SK-N-SH treated with all-trans-retinoic acid at 6 μM for 48 hours (cell line): ENCODE data around the gene GGTLC2.

Source experiments
- ARNTL ChIP-seq: fragments of 450-650 bp; formaldehyde crosslinking; IDR thresholded peaks from 2 replicates; pipeline ENCODE4 v1.5.0; 2020; ENCODE audit warnings: low read depth, mild to moderate bottlenecking, moderate library complexity, borderline replicate concordance
- ESRRG ChIP-seq: fragments of 250-450 bp; sonication (Bioruptor Pico); IDR thresholded peaks from 2 replicates; pipeline ENCODE4 v1.6.1; 2021; ENCODE audit warnings: mild to moderate bottlenecking
- RARB ChIP-seq: fragments of 250-450 bp; sonication (Bioruptor Pico); IDR thresholded peaks from 2 replicates; pipeline ENCODE4 v1.8.0; 2021; ENCODE audit warnings: mild to moderate bottlenecking, moderate library complexity
- SNAI2 ChIP-seq: fragments of 250-450 bp; sonication (Bioruptor Pico); IDR thresholded peaks from 2 replicates; pipeline ENCODE4 v1.5.0; 2020; ENCODE audit warnings: mild to moderate bottlenecking, moderate library complexity
- ZC3H10 ChIP-seq: fragments of 250-450 bp; sonication (Bioruptor Pico); IDR thresholded peaks from 2 replicates; pipeline ENCODE4 v1.5.1; 2021; ENCODE audit warnings: mild to moderate bottlenecking, moderate library complexity
- ZFP3 ChIP-seq: fragments of 250-450 bp; sonication (Bioruptor Pico); IDR thresholded peaks from 2 replicates; pipeline ENCODE4 v1.5.0; 2020; ENCODE audit warnings: mild to moderate bottlenecking, moderate library complexity
- ZFP30 ChIP-seq: fragments of 450-650 bp; formaldehyde crosslinking; IDR thresholded peaks from 2 replicates; pipeline ENCODE4 v1.5.0; 2022; ENCODE audit warnings: mild to moderate bottlenecking, moderate library complexity
- TF ChIP-seq, protein P1 (sequence below): fragments of 250-450 bp; sonication (Bioruptor Pico); IDR thresholded peaks from 2 replicates; pipeline ENCODE4 v1.5.0; 2020; ENCODE audit warnings: mild to moderate bottlenecking, moderate library complexity
- TF ChIP-seq, protein P2 (sequence below): fragments of 250-450 bp; sonication (Bioruptor Pico); IDR thresholded peaks from 2 replicates; pipeline ENCODE4 v1.5.1; 2021; ENCODE audit warnings: mild to moderate bottlenecking, moderate library complexity
- TF ChIP-seq, protein P3 (sequence below): fragments of 250-450 bp; sonication (Bioruptor Pico); IDR thresholded peaks from 2 replicates; pipeline ENCODE4 v1.5.1; 2020; ENCODE audit warnings: low read depth, mild to moderate bottlenecking, moderate library complexity

DNA sequence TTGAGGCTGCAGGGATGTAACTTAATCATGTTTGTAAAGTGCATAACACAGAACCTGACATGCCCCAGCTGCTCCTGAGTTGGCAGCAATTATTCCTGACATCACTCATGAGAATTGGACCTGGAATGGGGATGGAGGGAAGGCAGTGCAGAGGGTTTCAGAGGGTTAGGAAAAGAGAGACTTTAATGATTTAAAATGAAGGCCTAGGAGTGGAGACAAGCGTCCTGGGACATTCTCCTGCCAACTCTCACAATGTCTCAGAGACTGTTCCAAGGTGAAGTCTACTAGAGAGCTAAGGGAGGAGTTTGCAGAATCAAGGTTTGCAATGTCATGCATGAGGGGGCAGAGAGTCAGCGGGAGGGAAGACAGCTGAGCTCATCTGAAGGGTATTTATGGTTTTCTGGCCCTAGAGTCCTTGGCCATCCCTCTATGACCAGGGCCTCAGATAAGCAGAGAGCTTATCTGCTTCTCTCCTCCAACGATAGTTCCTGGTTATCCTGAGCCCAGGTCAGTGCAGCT lies 36.9 kb downstream of the GGTLC2 start:
- TF ChIP-seq, protein P1, sequence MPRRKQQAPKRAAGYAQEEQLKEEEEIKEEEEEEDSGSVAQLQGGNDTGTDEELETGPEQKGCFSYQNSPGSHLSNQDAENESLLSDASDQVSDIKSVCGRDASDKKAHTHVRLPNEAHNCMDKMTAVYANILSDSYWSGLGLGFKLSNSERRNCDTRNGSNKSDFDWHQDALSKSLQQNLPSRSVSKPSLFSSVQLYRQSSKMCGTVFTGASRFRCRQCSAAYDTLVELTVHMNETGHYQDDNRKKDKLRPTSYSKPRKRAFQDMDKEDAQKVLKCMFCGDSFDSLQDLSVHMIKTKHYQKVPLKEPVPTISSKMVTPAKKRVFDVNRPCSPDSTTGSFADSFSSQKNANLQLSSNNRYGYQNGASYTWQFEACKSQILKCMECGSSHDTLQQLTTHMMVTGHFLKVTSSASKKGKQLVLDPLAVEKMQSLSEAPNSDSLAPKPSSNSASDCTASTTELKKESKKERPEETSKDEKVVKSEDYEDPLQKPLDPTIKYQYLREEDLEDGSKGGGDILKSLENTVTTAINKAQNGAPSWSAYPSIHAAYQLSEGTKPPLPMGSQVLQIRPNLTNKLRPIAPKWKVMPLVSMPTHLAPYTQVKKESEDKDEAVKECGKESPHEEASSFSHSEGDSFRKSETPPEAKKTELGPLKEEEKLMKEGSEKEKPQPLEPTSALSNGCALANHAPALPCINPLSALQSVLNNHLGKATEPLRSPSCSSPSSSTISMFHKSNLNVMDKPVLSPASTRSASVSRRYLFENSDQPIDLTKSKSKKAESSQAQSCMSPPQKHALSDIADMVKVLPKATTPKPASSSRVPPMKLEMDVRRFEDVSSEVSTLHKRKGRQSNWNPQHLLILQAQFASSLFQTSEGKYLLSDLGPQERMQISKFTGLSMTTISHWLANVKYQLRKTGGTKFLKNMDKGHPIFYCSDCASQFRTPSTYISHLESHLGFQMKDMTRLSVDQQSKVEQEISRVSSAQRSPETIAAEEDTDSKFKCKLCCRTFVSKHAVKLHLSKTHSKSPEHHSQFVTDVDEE = no peak
- TF ChIP-seq SNAI2 (CRISPR knock-in tag) (no peak), ZC3H10 (CRISPR knock-in tag) (no peak), ARNTL (CRISPR knock-in tag) (no peak), RARB (CRISPR knock-in tag) (no peak), ZFP3 (CRISPR knock-in tag) (no peak), ZFP30 (CRISPR knock-in tag) (no peak), ESRRG (CRISPR knock-in tag) (no peak)
- TF ChIP-seq, protein P2, sequence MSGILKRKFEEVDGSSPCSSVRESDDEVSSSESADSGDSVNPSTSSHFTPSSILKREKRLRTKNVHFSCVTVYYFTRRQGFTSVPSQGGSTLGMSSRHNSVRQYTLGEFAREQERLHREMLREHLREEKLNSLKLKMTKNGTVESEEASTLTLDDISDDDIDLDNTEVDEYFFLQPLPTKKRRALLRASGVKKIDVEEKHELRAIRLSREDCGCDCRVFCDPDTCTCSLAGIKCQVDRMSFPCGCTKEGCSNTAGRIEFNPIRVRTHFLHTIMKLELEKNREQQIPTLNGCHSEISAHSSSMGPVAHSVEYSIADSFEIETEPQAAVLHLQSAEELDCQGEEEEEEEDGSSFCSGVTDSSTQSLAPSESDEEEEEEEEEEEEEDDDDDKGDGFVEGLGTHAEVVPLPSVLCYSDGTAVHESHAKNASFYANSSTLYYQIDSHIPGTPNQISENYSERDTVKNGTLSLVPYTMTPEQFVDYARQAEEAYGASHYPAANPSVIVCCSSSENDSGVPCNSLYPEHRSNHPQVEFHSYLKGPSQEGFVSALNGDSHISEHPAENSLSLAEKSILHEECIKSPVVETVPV (CRISPR knock-in tag) = no peak
- TF ChIP-seq, protein P3, sequence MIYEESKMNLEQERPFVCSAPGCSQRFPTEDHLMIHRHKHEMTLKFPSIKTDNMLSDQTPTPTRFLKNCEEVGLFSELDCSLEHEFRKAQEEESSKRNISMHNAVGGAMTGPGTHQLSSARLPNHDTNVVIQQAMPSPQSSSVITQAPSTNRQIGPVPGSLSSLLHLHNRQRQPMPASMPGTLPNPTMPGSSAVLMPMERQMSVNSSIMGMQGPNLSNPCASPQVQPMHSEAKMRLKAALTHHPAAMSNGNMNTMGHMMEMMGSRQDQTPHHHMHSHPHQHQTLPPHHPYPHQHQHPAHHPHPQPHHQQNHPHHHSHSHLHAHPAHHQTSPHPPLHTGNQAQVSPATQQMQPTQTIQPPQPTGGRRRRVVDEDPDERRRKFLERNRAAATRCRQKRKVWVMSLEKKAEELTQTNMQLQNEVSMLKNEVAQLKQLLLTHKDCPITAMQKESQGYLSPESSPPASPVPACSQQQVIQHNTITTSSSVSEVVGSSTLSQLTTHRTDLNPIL (CRISPR knock-in tag) = no peak
